ENCODE data around the gene MAN1C1.

GRCh38 chr1:25634896-25635295, 18.3 kb downstream of the MAN1C1 start:
- TF ChIP-seq RARB (CRISPR knock-in tag; IDR thresholded peaks at IDR 0.05) (no peak), PATZ1 (CRISPR knock-in tag; IDR thresholded peaks at IDR 0.05; ENCODE audit: borderline replicate concordance) (no peak), ZFP3 (CRISPR knock-in tag; IDR thresholded peaks at IDR 0.05) (no peak)

All from SK-N-SH treated with all-trans-retinoic acid at 6 μM for 48 hours (cell line).